Measurements from ENCODE around the gene PI4KB. TPM values are rescaled to one million over a fixed set of nuclear protein-coding genes. Genes with fewer than 3 reads are reported as not detected.

Gene PI4KB
- total and polyA plus RNA-seq, 2 of the 13 experiments (the other 11 are each of a cell fraction or from before 2014, with no cell fraction given) = 19.5 to 29.3 TPM

GRCh38 chr1:151372058-151372934, 45.1 kb upstream of the PI4KB start, which contains the start of gene SELENBP1 (continued):
- TF ChIP-seq ATF6 (CRISPR knock-in tag; conservative IDR thresholded peaks at IDR 0.05) = no peak
- TF ChIP-seq GFI1 (CRISPR knock-in tag; IDR thresholded peaks at IDR 0.05; ENCODE audit: borderline replicate concordance) = no peak
- peak; percentile 29; the same call in 1 of the 2 replicates for TF ChIP-seq ELF1 (CRISPR knock-in tag; IDR thresholded peaks at IDR 0.05)
- peak; percentile 67 for TF ChIP-seq HNF4A (CRISPR knock-in tag; IDR thresholded peaks at IDR 0.05)
- TF ChIP-seq ZNF281 (CRISPR knock-in tag; IDR thresholded peaks at IDR 0.05; ENCODE audit: borderline replicate concordance) = peak; percentile 60
- TF ChIP-seq TMF1 (CRISPR knock-in tag; IDR thresholded peaks at IDR 0.05; ENCODE audit: low read depth) = 0 out of 2 replicates have a peak, but pooled peaks have one; percentile 40
- TF ChIP-seq ATF7 (IDR thresholded peaks at IDR 0.05) = no peak
- TF ChIP-seq ATF7 (CRISPR knock-in tag; IDR thresholded peaks at IDR 0.05) = no peak
- no peak for TF ChIP-seq PCBP2 (optimal IDR thresholded peaks at IDR 0.05; ENCODE audit: low read depth, low read length, poor library complexity, severe bottlenecking)
- TF ChIP-seq TBX2 (CRISPR knock-in tag; IDR thresholded peaks at IDR 0.05; ENCODE audit: borderline replicate concordance) = peak; percentile 26
- 0 out of 2 replicates have a peak, but pooled peaks have one; percentile 60 for TF ChIP-seq ZNF547 (CRISPR knock-in tag; IDR thresholded peaks at IDR 0.05)
- TF ChIP-seq LRRFIP1 (CRISPR knock-in tag; conservative IDR thresholded peaks at IDR 0.05) = no peak
- TF ChIP-seq GATA4 (IDR thresholded peaks at IDR 0.05; ENCODE audit: borderline replicate concordance, low read depth) = peak; percentile 50; the same call in 1 of the 2 replicates
- no peak for TF ChIP-seq ZNF75D (CRISPR knock-in tag; IDR thresholded peaks at IDR 0.05; ENCODE audit: borderline replicate concordance)
- peak; percentile 39 for TF ChIP-seq CBX1 (IDR thresholded peaks at IDR 0.05; ENCODE audit: low read depth)
- 0 out of 2 replicates have a peak, but pooled peaks have one; percentile 41 for TF ChIP-seq AKAP8 (CRISPR knock-in tag; IDR thresholded peaks at IDR 0.05)
- no peak for TF ChIP-seq ZHX1 (CRISPR knock-in tag; IDR thresholded peaks at IDR 0.05; ENCODE audit: low read depth)
- no peak for TF ChIP-seq STAT5B (CRISPR knock-in tag; IDR thresholded peaks at IDR 0.05)
- no peak for TF ChIP-seq GTF2F1 (IDR thresholded peaks at IDR 0.05; ENCODE audit: low read length)

Measured in HepG2 (cell line).